Dermis blood vessel endothelial cell (primary cell): ENCODE results near the gene WASF2. TPM values are rescaled to one million over a fixed set of nuclear protein-coding genes. Genes with fewer than 3 reads are reported as not detected.
A peak's percentile ranks its signal among the peaks of the same experiment; 100 is the strongest.
"Not testable (repeated sequence)": the region's sequence is repeated elsewhere in the genome, so short reads cannot be mapped to it uniquely, and the experiment has no call there.

ENCODE experiments used
- DNase-seq: peaks from one replicate; pipeline ENCODE4 v3.0.0; 2010
- total RNA-seq: library from RNA; depleted of rRNA; stranded (reverse); fragments of >200 nt; gene quantifications from 2 replicates; pipeline ENCODE4 v1.2.3, GENCODE V29; 2014

Gene WASF2, protein sequence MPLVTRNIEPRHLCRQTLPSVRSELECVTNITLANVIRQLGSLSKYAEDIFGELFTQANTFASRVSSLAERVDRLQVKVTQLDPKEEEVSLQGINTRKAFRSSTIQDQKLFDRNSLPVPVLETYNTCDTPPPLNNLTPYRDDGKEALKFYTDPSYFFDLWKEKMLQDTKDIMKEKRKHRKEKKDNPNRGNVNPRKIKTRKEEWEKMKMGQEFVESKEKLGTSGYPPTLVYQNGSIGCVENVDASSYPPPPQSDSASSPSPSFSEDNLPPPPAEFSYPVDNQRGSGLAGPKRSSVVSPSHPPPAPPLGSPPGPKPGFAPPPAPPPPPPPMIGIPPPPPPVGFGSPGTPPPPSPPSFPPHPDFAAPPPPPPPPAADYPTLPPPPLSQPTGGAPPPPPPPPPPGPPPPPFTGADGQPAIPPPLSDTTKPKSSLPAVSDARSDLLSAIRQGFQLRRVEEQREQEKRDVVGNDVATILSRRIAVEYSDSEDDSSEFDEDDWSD
- total RNA-seq: 45.9 and 110 TPM in 2 replicates

- DNase-seq: peak; percentile 98
Measured at GRCh38 chr1:27489973-27490741, at the start of gene WASF2. TSS of gene WASF2 (minus strand) at chr1:27490167. CDS start at chr1:27428890, 61,277 bp downstream.

- no peak for DNase-seq
Measured at GRCh38 chr1:27538793-27539192, 48.8 kb upstream of the WASF2 start.

GRCh38 chr1:27538305-27538676 lies 48.3 kb upstream of the WASF2 start:
- not testable (repeated sequence) for DNase-seq

GRCh38 chr1:27536767-27537166 lies 46.8 kb upstream of the WASF2 start:
- no peak for DNase-seq

GRCh38 chr1:27536010-27536757 lies 46.2 kb upstream of the WASF2 start:
- DNase-seq: no peak

GRCh38 chr1:27535386-27535785 lies 45.4 kb upstream of the WASF2 start:
- DNase-seq: no peak

GRCh38 chr1:27531959-27532685 lies 42.2 kb upstream of the WASF2 start:
- DNase-seq: no peak

GRCh38 chr1:27530192-27530591 lies 40.2 kb upstream of the WASF2 start:
- no peak for DNase-seq

- DNase-seq: no peak
Measured at GRCh38 chr1:27529704-27530018, 39.7 kb upstream of the WASF2 start.

DNA sequence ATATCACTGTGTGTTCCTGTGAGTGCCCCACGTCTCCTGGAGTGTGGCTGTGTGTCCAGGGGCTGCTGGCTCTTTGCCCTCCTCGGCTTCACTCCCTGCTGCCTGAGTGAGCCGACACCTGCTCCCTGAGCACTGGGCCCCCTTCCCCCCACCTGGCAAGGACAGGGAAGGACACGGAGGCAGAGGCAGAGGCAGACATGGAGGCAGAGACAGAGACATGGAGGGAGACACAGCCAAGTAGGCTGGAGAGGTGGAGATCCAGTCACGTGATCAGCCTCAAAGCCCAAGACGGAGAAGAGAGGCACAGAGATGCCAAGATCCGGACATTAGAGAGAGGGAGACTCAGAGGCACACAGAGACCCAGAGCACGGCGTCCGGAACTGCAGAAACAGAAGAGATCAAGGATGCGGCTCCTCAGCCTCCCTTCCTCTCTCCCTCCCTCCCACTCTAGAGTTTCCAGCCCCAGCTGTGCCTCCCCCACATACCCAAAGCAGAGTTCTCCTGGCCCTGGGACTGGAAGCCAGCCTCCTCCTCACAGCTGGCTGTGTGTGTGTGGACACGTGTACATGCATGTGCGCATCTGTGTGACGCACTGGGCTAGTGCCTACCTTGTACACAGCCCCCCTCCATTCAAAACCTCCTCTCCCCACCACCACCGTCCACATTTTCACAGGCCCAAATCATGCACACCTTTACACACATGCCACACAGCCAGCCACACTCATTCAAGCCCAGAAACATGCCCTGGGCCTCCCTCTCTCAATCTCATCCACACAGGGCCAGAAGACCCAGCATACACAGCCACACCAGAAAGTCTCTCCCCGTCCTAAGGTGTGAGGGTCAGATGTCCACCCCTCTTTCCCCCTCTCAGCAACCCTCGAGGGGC lies 39.1 kb upstream of the WASF2 start:
- DNase-seq: peak; percentile 37

DNA sequence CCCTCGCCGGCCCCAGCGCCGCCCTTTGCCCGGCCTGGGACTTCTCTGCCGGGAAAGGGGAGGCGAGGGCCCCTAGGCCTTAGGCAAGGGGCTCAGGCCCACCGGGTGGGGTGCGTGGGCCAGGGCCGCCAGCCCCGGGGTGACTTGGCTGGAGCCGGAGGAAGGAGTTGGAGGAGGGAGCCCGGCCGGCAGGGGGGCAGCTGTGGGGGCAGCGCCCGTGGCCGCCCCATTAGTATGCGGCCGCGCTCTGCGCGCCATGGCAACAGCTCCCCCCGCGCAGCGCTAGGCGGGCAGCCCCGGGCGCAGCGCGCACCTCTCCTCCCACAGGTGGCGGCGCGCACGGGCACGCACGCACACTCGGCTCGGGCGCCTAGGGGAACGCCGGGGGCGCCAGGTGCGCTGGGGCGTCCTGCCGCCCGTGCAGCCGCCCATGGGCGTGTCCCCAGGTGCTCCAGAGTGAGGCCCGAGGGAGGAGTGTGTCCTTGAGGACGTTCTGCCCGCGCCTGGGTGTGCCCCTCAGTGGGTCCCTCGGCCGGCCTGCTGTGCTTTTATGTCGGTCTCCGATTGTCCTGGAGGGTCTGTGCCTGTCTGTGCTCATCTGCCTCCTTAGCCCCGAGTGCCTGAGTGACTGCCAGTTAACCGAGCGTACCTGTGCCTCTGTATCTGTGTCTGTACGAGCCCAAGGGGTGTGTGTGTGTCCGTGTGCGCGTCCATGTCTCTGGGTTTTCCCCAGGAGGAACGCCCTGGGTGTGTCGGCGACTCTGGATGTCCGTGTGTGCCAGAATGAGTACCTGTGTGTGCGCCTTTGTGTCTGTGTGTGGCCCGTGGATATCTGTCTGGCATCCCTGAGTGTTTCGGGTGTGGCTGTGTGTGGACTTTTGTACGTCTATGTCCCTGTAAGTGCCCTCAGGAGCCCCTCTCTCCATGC lies 38.2 kb upstream of the WASF2 start:
- DNase-seq: peak; percentile 40

GRCh38 chr1:27527223-27527889 lies 37.4 kb upstream of the WASF2 start:
- DNase-seq: no peak

GRCh38 chr1:27526569-27527222 lies 36.7 kb upstream of the WASF2 start:
- DNase-seq: no peak

- no peak for DNase-seq
Measured at GRCh38 chr1:27525296-27526272, 35.6 kb upstream of the WASF2 start.

DNA sequence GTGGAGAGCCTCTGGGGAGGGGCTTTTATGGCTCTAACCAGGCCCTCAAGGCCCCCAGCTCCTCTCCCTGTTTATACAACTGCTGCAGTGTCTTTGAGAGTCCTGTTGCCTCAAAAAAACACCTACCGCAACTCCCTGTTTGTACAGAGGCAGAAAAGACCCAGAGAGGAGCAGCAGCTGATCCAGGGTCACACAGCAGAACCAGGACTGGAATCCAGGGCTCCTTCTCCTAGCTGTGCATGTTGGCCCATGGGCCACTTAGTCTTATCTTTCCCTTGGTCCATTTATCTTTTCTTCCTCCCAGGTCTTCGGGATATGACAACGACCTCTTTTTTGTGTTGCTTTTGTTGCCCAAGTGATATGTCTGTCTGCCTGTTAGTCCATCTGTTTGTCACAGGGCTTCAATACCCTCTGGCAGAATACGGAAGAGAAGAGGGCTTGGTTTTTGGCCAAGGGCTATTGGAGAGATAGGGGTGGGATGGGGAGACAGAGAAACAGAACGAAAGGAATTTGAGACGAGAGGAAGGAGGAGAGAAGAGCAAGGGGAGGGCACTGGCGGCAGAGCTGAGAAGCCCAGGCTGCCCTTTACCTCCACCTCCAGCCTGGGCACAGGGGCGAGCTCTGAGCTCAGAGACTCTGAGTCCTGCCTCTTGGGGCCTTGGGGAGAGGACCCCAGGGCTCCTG lies 33.5 kb upstream of the WASF2 start:
- DNase-seq: no peak

DNA sequence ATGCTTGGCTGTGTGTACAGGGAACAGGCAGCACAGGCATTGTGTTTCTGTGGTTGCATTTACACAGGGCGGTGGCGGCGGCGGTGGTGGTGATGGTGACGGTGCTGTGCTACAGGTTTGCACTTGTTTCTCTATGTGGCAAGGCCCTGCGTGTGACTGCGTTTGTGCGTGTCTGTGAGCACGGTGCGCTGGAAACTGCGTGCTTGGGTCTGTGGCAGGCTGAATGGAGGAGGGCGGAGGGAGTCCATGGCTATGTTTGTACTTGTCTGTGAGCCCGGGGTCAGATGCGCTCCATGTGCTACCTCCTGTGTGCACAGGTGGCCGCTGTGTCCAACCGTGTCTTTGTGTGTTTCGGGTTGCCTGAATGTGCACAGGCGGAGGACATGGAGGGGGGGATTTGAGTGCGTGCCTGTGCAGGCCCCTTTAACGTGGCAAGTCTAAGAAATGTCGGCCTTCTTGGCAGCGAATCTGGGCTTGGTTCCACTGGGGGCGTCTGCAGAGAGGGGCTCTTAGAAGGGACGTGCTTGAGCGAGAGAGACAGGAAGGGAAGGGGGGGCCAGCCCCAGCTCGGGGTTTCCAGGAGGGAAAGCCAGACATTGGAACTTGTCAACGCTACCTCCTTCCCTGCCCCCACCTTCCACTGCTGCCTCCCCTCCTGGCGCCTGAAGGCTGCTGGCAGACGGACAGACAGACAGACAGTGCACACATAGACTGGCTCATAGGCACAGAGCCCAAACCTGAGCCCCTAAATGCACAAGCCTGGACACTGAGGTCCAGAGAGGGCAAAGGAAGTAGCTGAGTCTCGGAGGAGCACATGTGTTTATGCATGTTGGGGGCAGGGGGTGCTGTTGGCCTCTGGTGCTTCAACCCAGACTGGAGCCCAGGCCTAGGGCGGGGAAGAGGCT lies 32.7 kb upstream of the WASF2 start:
- DNase-seq: peak; percentile 41
